HG03139 (cell line): Measurements from ENCODE around the gene CDC123.
"Not testable (repeated sequence)": the region's sequence is repeated elsewhere in the genome, so short reads cannot be mapped to it uniquely, and the experiment has no call there.

Experiments used
- ATAC-seq: cut with Tn5 transposase; IDR thresholded peaks from one replicate; pipeline ENCODE4 v1.9.1; 2021; ENCODE audit not compliant: unreplicated experiment

The CDC123 gene

GRCh38 chr10:12234687-12235086 lies 38.7 kb downstream of the CDC123 start:
- not testable (repeated sequence) for ATAC-seq

GRCh38 chr10:12235116-12235694 lies 39.2 kb downstream of the CDC123 start:
- no peak for ATAC-seq

GRCh38 chr10:12235796-12236195 lies 39.8 kb downstream of the CDC123 start:
- no peak for ATAC-seq

- no peak for ATAC-seq
Measured at GRCh38 chr10:12237265-12238220, 41.6 kb downstream of the CDC123 start.

GRCh38 chr10:12238821-12239220 lies 42.8 kb downstream of the CDC123 start:
- no peak for ATAC-seq

- ATAC-seq = no peak
Measured at GRCh38 chr10:12241810-12242529, 46.0 kb downstream of the CDC123 start.

- no peak for ATAC-seq
Measured at GRCh38 chr10:12243864-12244620, 48.1 kb downstream of the CDC123 start.

- ATAC-seq = no peak
Measured at GRCh38 chr10:12250181-12250580, 54.2 kb downstream of the CDC123 start.

- not testable (repeated sequence) for ATAC-seq
Measured at GRCh38 chr10:12250702-12251101, 54.7 kb downstream of the CDC123 start.

GRCh38 chr10:12251581-12251980 lies 55.6 kb downstream of the CDC123 start:
- ATAC-seq = no peak

- ATAC-seq = no peak
Measured at GRCh38 chr10:12252882-12253546, 57.0 kb downstream of the CDC123 start.

- no peak for ATAC-seq
Measured at GRCh38 chr10:12255048-12255447, 59.1 kb downstream of the CDC123 start.

- no peak for ATAC-seq
Measured at GRCh38 chr10:12259988-12260387, 64.0 kb downstream of the CDC123 start.

GRCh38 chr10:12262278-12262981 lies 66.4 kb downstream of the CDC123 start:
- ATAC-seq = no peak

- peak; percentile 84 for ATAC-seq
Measured at GRCh38 chr10:12264204-12264940, 68.4 kb downstream of the CDC123 start.

- ATAC-seq = no peak
Measured at GRCh38 chr10:12269056-12269455, 73.1 kb downstream of the CDC123 start.

GRCh38 chr10:12271210-12271540 lies 75.2 kb downstream of the CDC123 start:
- no peak for ATAC-seq

GRCh38 chr10:12277862-12278261 lies 81.9 kb downstream of the CDC123 start:
- not testable (repeated sequence) for ATAC-seq

- ATAC-seq = no peak
Measured at GRCh38 chr10:12279281-12279680, 83.3 kb downstream of the CDC123 start.
